T-helper 1 cell treated with Interleukin-12 subunit alpha and Interleukin-12 subunit beta and Interleukin-4 antibody, amounts not matched to agents 30 μg/mL and 1 μg/mL, for 36 hours (primary cell): ENCODE results near the gene AHR.

ENCODE experiments used
- H3K27ac Mint-ChIP-seq: one replicate; pipeline ENCODE4 v1.8.0; 2021; ENCODE audit warnings: mild to moderate bottlenecking, mixed read lengths
- H3K27me3 Mint-ChIP-seq: one replicate; pipeline ENCODE4 v1.8.0; 2021; ENCODE audit warnings: low read depth, mixed read lengths
- H3K36me3 Mint-ChIP-seq: one replicate; pipeline ENCODE4 v1.8.0; 2021; ENCODE audit warnings: low read depth, mixed read lengths
- H3K4me1 Mint-ChIP-seq: one replicate; pipeline ENCODE4 v1.8.0; 2021; ENCODE audit warnings: low read depth, mixed read lengths
- H3K4me3 Mint-ChIP-seq: one replicate; pipeline ENCODE4 v1.8.0; 2021; ENCODE audit warnings: mild to moderate bottlenecking, moderate library complexity, mixed read lengths
- H3K9me3 Mint-ChIP-seq: one replicate; pipeline ENCODE4 v1.8.0; 2021; ENCODE audit warnings: mixed read lengths

Gene AHR

GRCh38 chr7:17312641-17313040, 14.2 kb downstream of the AHR start:
- Mint-ChIP-seq H3K27ac (no peak overlapping the region), H3K27me3 (no peaks in the 10 kb centered on the region), H3K4me3 (no peak overlapping the region), H3K9me3 (no peaks in the 10 kb centered on the region), H3K4me1 (peaks cover 6% of the 10 kb centered on the region), H3K36me3 (peaks cover 8% of the 10 kb centered on the region)

GRCh38 chr7:17313194-17313593, 14.7 kb downstream of the AHR start:
- Mint-ChIP-seq H3K4me3 (no peak overlapping the region), H3K27me3 (no peaks in the 10 kb centered on the region), H3K27ac (no peak overlapping the region), H3K9me3 (no peaks in the 10 kb centered on the region), H3K4me1 (peaks cover 6% of the 10 kb centered on the region), H3K36me3 (peaks cover 8% of the 10 kb centered on the region)

GRCh38 chr7:17315974-17316373, 17.5 kb downstream of the AHR start:
- Mint-ChIP-seq H3K27me3 (no peaks in the 10 kb centered on the region), H3K9me3 (no peaks in the 10 kb centered on the region), H3K4me3 (no peak overlapping the region), H3K36me3 (peaks cover 9% of the 10 kb centered on the region), H3K4me1 (peaks cover 11% of the 10 kb centered on the region), H3K27ac (no peak overlapping the region)

- peaks cover 11% of the 10 kb centered on the region for H3K4me1 Mint-ChIP-seq
- no peaks in the 10 kb centered on the region for H3K27me3 Mint-ChIP-seq
- H3K9me3 Mint-ChIP-seq: no peaks in the 10 kb centered on the region
- H3K27ac Mint-ChIP-seq: no peak overlapping the region
- peaks cover 5% of the 10 kb centered on the region for H3K36me3 Mint-ChIP-seq
- no peak overlapping the region for H3K4me3 Mint-ChIP-seq
These were observed 19.7 kb downstream of the AHR start for GRCh38 chr7:17318146-17318545.

GRCh38 chr7:17319164-17320101, 21.0 kb downstream of the AHR start:
- Mint-ChIP-seq H3K36me3 (peaks cover 5% of the 10 kb centered on the region), H3K27ac (no peak overlapping the region), H3K27me3 (no peaks in the 10 kb centered on the region), H3K4me3 (no peak overlapping the region), H3K9me3 (no peaks in the 10 kb centered on the region), H3K4me1 (peaks cover 11% of the 10 kb centered on the region)

GRCh38 chr7:17320102-17320497, 21.6 kb downstream of the AHR start:
- Mint-ChIP-seq H3K27ac (no peak overlapping the region), H3K36me3 (peaks cover 5% of the 10 kb centered on the region), H3K9me3 (no peaks in the 10 kb centered on the region), H3K4me1 (peaks cover 11% of the 10 kb centered on the region), H3K27me3 (no peaks in the 10 kb centered on the region), H3K4me3 (no peak overlapping the region)

- Mint-ChIP-seq H3K9me3 (no peaks in the 10 kb centered on the region), H3K36me3 (peaks cover 10% of the 10 kb centered on the region), H3K4me3 (no peak overlapping the region), H3K27me3 (no peaks in the 10 kb centered on the region), H3K4me1 (peaks cover 10% of the 10 kb centered on the region), H3K27ac (no peak overlapping the region)
These were observed 22.2 kb downstream of the AHR start for GRCh38 chr7:17320657-17321056.

GRCh38 chr7:17325364-17325763, 26.9 kb downstream of the AHR start:
- Mint-ChIP-seq H3K4me3 (no peak overlapping the region), H3K36me3 (peaks cover 8% of the 10 kb centered on the region), H3K9me3 (no peaks in the 10 kb centered on the region), H3K27ac (no peak overlapping the region), H3K27me3 (no peaks in the 10 kb centered on the region), H3K4me1 (no peaks in the 10 kb centered on the region)

- Mint-ChIP-seq H3K27ac (no peak overlapping the region), H3K4me1 (no peaks in the 10 kb centered on the region), H3K27me3 (no peaks in the 10 kb centered on the region), H3K4me3 (no peak overlapping the region), H3K9me3 (no peaks in the 10 kb centered on the region), H3K36me3 (peaks cover 13% of the 10 kb centered on the region)
These were observed 27.9 kb downstream of the AHR start for GRCh38 chr7:17326378-17326777.

- Mint-ChIP-seq H3K4me1 (no peaks in the 10 kb centered on the region), H3K27me3 (no peaks in the 10 kb centered on the region), H3K27ac (no peak overlapping the region), H3K36me3 (peaks cover 20% of the 10 kb centered on the region), H3K9me3 (no peaks in the 10 kb centered on the region), H3K4me3 (no peak overlapping the region)
These were observed 30.2 kb downstream of the AHR start for GRCh38 chr7:17328641-17329040.

- H3K4me1 Mint-ChIP-seq: no peaks in the 10 kb centered on the region
- no peak overlapping the region for H3K27ac Mint-ChIP-seq
- peaks cover 22% of the 10 kb centered on the region for H3K36me3 Mint-ChIP-seq
- H3K27me3 Mint-ChIP-seq: no peaks in the 10 kb centered on the region
- H3K9me3 Mint-ChIP-seq: no peaks in the 10 kb centered on the region
- H3K4me3 Mint-ChIP-seq: no peak overlapping the region
These were observed 31.0 kb downstream of the AHR start for GRCh38 chr7:17329440-17329839.

- H3K27ac Mint-ChIP-seq: no peak overlapping the region
- peaks cover 21% of the 10 kb centered on the region for H3K36me3 Mint-ChIP-seq
These were observed 33.5 kb downstream of the AHR start for GRCh38 chr7:17331891-17332501.

GRCh38 chr7:17333221-17333620, 34.8 kb downstream of the AHR start:
- Mint-ChIP-seq H3K36me3 (peaks cover 24% of the 10 kb centered on the region), H3K9me3 (peaks cover 4% of the 10 kb centered on the region), H3K4me1 (no peaks in the 10 kb centered on the region), H3K27ac (no peak overlapping the region), H3K27me3 (no peaks in the 10 kb centered on the region), H3K4me3 (no peak overlapping the region)

More at GRCh38 chr7:17331891-17332501, 33.5 kb downstream of the AHR start:
- Mint-ChIP-seq H3K4me3 (no peak overlapping the region), H3K4me1 (no peaks in the 10 kb centered on the region), H3K9me3 (no peaks in the 10 kb centered on the region), H3K27me3 (no peaks in the 10 kb centered on the region)

- H3K36me3 Mint-ChIP-seq: peaks cover 26% of the 10 kb centered on the region
These were observed 37.7 kb downstream of the AHR start for GRCh38 chr7:17336168-17336567.

GRCh38 chr7:17339139-17339538, 40.7 kb downstream of the AHR start:
- Mint-ChIP-seq H3K36me3 (peaks cover 26% of the 10 kb centered on the region), H3K4me1 (peaks cover 6% of the 10 kb centered on the region), H3K4me3 (no peak overlapping the region), H3K27ac (no peak overlapping the region), H3K9me3 (peaks cover 4% of the 10 kb centered on the region), H3K27me3 (no peaks in the 10 kb centered on the region)

More at GRCh38 chr7:17336168-17336567, 37.7 kb downstream of the AHR start:
- Mint-ChIP-seq H3K4me3 (no peak overlapping the region), H3K9me3 (peaks cover 4% of the 10 kb centered on the region), H3K27me3 (no peaks in the 10 kb centered on the region), H3K27ac (no peak overlapping the region), H3K4me1 (no peaks in the 10 kb centered on the region)
